HepG2 (cell line): ENCODE measurements around the gene DDX10. TPM values are rescaled to one million over a fixed set of nuclear protein-coding genes. Genes with fewer than 3 reads are reported as not detected.

Experiments
- ATAC-seq: fragments of 200-7000 bp; cut with Tn5 transposase; 3 replicates; pipeline ENCODE4 v1.9.1; 2020; ENCODE audit warnings: mild to moderate bottlenecking, moderate library complexity
- BruUV-seq: library from RNA; stranded (reverse); fragments of 400-500 nt; replicated peaks from 2 replicates; lab custom pipeline; 2021; lab: Mats Ljungman, UMichigan
- CTCF ChIA-PET: fragments of 300-600 bp; formaldehyde crosslinking; extraction: SDS; loops from one replicate; lab custom pipeline; 2021; ENCODE audit warnings: low total read pairs, inconsistent platforms, low intra/inter-chr PET ratio; lab: Yijun Ruan, JAX
- POLR2A ChIA-PET: fragments of 350-600 bp; sonication (Branson Sonifier 250); formaldehyde crosslinking; loops from one replicate; lab custom pipeline; 2020; ENCODE audit warnings: antibody characterized with exemption, inconsistent platforms; lab: Yijun Ruan, JAX
- DNase-seq: peaks from one replicate; pipeline ENCODE4 v3.0.0-alpha.2; 2015; ENCODE audit warnings: low spot score
- FAIRE-seq: peaks from 3 replicates; lab custom pipeline; 2011; peaks lifted over from hg19 to GRCh38; lab: Jason Lieb, UNC
- H2AFZ ChIP-seq: one replicate; pipeline ENCODE4 v1.6.1; 2011; ENCODE audit warnings: low read length, inconsistent platforms
- H3K27ac ChIP-seq: fragments of 300-600 bp; 3 replicates; pipeline ENCODE4 v1.8.0; 2011; ENCODE audit warnings: mixed run types, mild to moderate bottlenecking, mixed read lengths, low read length, inconsistent platforms; ENCODE audit not compliant: insufficient read depth; ENCODE audit errors: extremely low read length
- H3K27me3 ChIP-seq, 2 experiments: fragments of 200-600 bp in 1 of 2; 2 replicates in 1 of 2; 3 replicates in 1 of 2; pipeline versions ENCODE4 v1.6.0 to v1.8.0; 2011; ENCODE audit warnings: low read length in 2 of 2, mild to moderate bottlenecking in 2 of 2, moderate library complexity in 2 of 2, inconsistent platforms in 1 of 2; ENCODE audit not compliant: insufficient read depth in 2 of 2, control insufficient read depth in 1 of 2
- H3K36me3 ChIP-seq, 2 experiments: fragments of 200-600 bp in 1 of 2; replicated peaks in 1 of 2; 2 replicates in 1 of 2; 3 replicates in 1 of 2; pipeline versions ENCODE4 v1.5.1 to v1.8.0; 2011; ENCODE audit warnings: low read length in 2 of 2, inconsistent platforms in 1 of 2; ENCODE audit not compliant: insufficient read depth in 2 of 2, control insufficient read depth in 1 of 2
- H3K4me1 ChIP-seq: 2 replicates; pipeline ENCODE4 v1.5.1; 2012; ENCODE audit warnings: low read length, inconsistent platforms; ENCODE audit not compliant: insufficient read depth
- H3K4me2 ChIP-seq: 2 replicates; pipeline ENCODE4 v1.6.0; 2011; ENCODE audit warnings: low read depth, low read length, inconsistent platforms
- H3K4me3 ChIP-seq, 3 experiments: fragments of 200-600 bp in 1 of 3; sonication (generic), shearing (Covaris generic) in 1 of 3; replicated peaks in 1 of 3; 2 replicates each; pipeline ENCODE4 v1.5.1; 2011 to 2016; ENCODE audit warnings: low read length in 3 of 3, inconsistent platforms in 2 of 3, low read depth in 2 of 3, mild to moderate bottlenecking in 2 of 3, control low read depth in 1 of 3, mixed read lengths in 1 of 3; ENCODE audit not compliant: insufficient read depth in 1 of 3
- H3K79me2 ChIP-seq: one replicate; pipeline ENCODE4 v1.6.1; 2011; ENCODE audit warnings: low read length, inconsistent platforms; ENCODE audit not compliant: insufficient read depth
- H3K9ac ChIP-seq: 2 replicates; pipeline ENCODE4 v1.6.0; 2011; ENCODE audit warnings: mild to moderate bottlenecking, low read depth, low read length, inconsistent platforms; ENCODE audit not compliant: insufficient read depth
- H3K9me3 ChIP-seq: 2 replicates; pipeline ENCODE4 v1.5.1; 2012; ENCODE audit warnings: mild to moderate bottlenecking, low read length
- H4K20me1 ChIP-seq: 2 replicates; pipeline ENCODE4 v1.6.0; 2011; ENCODE audit warnings: inconsistent platforms, mild to moderate bottlenecking, low read length, moderate library complexity; ENCODE audit not compliant: insufficient read depth
- CBX1 ChIP-seq: IDR thresholded peaks from one replicate; pipeline ENCODE4 v1.6.1; 2016; ENCODE audit warnings: antibody characterized with exemption, low read depth
- DR1 ChIP-seq: sonication (generic); formaldehyde crosslinking; IDR thresholded peaks from 2 replicates; pipeline ENCODE4 v1.8.0; 2021; ENCODE audit warnings: mild to moderate bottlenecking, missing genetic modification reagents, inconsistent platforms
- MAFF ChIP-seq: IDR thresholded peaks from 2 replicates; pipeline ENCODE4 v1.6.1; 2011; ENCODE audit warnings: low read depth, low read length, improper control_type of control experiment
- MAFK ChIP-seq, 2 experiments: IDR thresholded peaks in 1 of 2; conservative IDR thresholded peaks in 1 of 2; 2 replicates each; pipeline ENCODE4 v1.6.1; 2011; ENCODE audit warnings: improper control_type of control experiment in 2 of 2, low read length in 2 of 2
- PATZ1 ChIP-seq: sonication (generic); formaldehyde crosslinking; IDR thresholded peaks from 2 replicates; pipeline ENCODE4 v1.4.0; 2020; ENCODE audit warnings: missing genetic modification reagents
- RAD51 ChIP-seq: fragments of 450-650 bp; IDR thresholded peaks from 2 replicates; pipeline ENCODE4 v1.6.1; 2016; ENCODE audit warnings: borderline replicate concordance
- ZNF281 ChIP-seq: sonication (generic); formaldehyde crosslinking; IDR thresholded peaks from 2 replicates; pipeline ENCODE4 v1.4.0; 2020; ENCODE audit warnings: missing genetic modification reagents, borderline replicate concordance
- ZNF709 ChIP-seq: sonication (generic); formaldehyde crosslinking; IDR thresholded peaks from 2 replicates; pipeline ENCODE4 v1.5.0; 2020; ENCODE audit warnings: mild to moderate bottlenecking, missing genetic modification reagents
- WGBS: methylation state at CpG from one replicate; pipeline ENCODE4 v1.1.6; 2017; ENCODE audit warnings: low lambda C conversion rate; 5-methylcytosine and 5-hydroxymethylcytosine counted together
- in situ Hi-C: cut with HindIII; loops from 2 replicates; pipeline ENCODE4 v1.10.0; 2017; ENCODE audit warnings: low pct_unique_long_range_greater_than_20kb; ENCODE audit not compliant: extremely low pct_ligation_motif_present
- intact Hi-C: fragments of 100-400 bp; cut with micrococcal nuclease; formaldehyde crosslinking; loops from one replicate; pipeline ENCODE4 v1.10.0; 2022; ENCODE audit not compliant: unreplicated experiment
- polyA plus RNA-seq, 8 experiments: library from polyadenylated mRNA; depleted of rRNA in 3 of 8; stranded (reverse) in 7 of 8; unstranded in 1 of 8; fragments of >200 nt; fragmentation: Illumina TruSeq in 4 of 8; extraction: Trizol in 4 of 8; gene quantifications; 2 replicates each; pipeline versions ENCODE4 v1.2.1 to v1.2.3, GENCODE V29; 2011 to 2016; ENCODE audit warnings: low read depth in 4 of 8, missing spikeins in 1 of 8, mixed read lengths in 1 of 8; ENCODE audit not compliant: insufficient read depth in 1 of 8
- total RNA-seq, 5 experiments: library from RNA; depleted of rRNA; stranded (reverse); fragments of >200 nt; fragmentation: Illumina TruSeq; extraction: Trizol; gene quantifications; 2 replicates each; pipeline ENCODE4 v1.2.3, GENCODE V29; 2016; ENCODE audit warnings: low read depth in 1 of 5

DDX10 gene
- total and polyA plus RNA-seq, 2 of the 13 experiments (the other 11 are each of a cell fraction or from before 2014, with no cell fraction given), result 17.0 to 32.0 TPM

GRCh38 chr11:108937746-108938145, 272.9 kb downstream of the DDX10 start:
- WGBS, result 78% methylated on average over 6 of the region's 6 CpGs

More at GRCh38 chr11:108937746-108938145, 272.9 kb downstream of the DDX10 start:
- no peak overlapping the region for H3K4me3 ChIP-seq
- intact Hi-C loops (no loop called here), in situ Hi-C loops (no loop called here)
- H3K9ac ChIP-seq, result no peak overlapping the region
- no peak overlapping the region for H3K27ac ChIP-seq
- no peak overlapping the region for H3K4me2 ChIP-seq
- FAIRE-seq (no peak), ATAC-seq (no peak), DNase-seq (no peak)
- BruUV-seq, result no TSS peak
- ChIA-PET CTCF (no interaction called here), POLR2A (no interaction called here)
- no peaks in the 10 kb centered on the region for H3K79me2 ChIP-seq
- H3K4me1 ChIP-seq, result peaks cover 8% of the 10 kb centered on the region
- no peak for TF ChIP-seq ZNF709 (CRISPR knock-in tag)
- TF ChIP-seq CBX1, result no peak
- TF ChIP-seq DR1 (CRISPR knock-in tag), result no peak
- 0 out of 2 replicates have a peak, but pooled peaks have one; percentile 25 for TF ChIP-seq MAFF
- no peak for TF ChIP-seq PATZ1
- no peak for TF ChIP-seq ZNF281 (CRISPR knock-in tag)
- no peak for TF ChIP-seq RAD51
- peak in 1 of 2 experiments; percentile 59; a peak in 3 of 4 replicates for TF ChIP-seq MAFK (conservative IDR thresholded peaks at IDR 0.05 in 1 of 2, IDR thresholded peaks at IDR 0.05 in 1 of 2; ENCODE audit: low read length in 2 of 2)
- no peaks in the 10 kb centered on the region for H3K27me3 ChIP-seq
- peaks cover 1 to 9% of the 10 kb centered on the region in 2 experiments; a peak in 3 of 5 replicates for H3K36me3 ChIP-seq
- no peaks in the 10 kb centered on the region for H4K20me1 ChIP-seq
- no peak overlapping the region for H2AFZ ChIP-seq
- H3K9me3 ChIP-seq, result no peaks in the 10 kb centered on the region
